NCI-H2107 treated with DMSO at 0.1 percent for 48 hours (cell line): ENCODE results near the gene ASPG.

Source experiments
- DNase-seq: peaks from one replicate; lab custom pipeline; 2025; ENCODE audit not compliant: unreplicated experiment; lab: John Stamatoyannopoulos, UW

Gene ASPG

GRCh38 chr14:104105071-104105821 is 19.7 kb downstream of the ASPG start:
- DNase-seq, result no peak

- DNase-seq, result no peak
Measured at GRCh38 chr14:104105822-104106470, 20.4 kb downstream of the ASPG start.

- DNase-seq, result no peak
Measured at GRCh38 chr14:104106471-104106991, 21.0 kb downstream of the ASPG start.

GRCh38 chr14:104107101-104107581 is 21.6 kb downstream of the ASPG start:
- no peak for DNase-seq

GRCh38 chr14:104107611-104108569 is 22.4 kb downstream of the ASPG start:
- no peak for DNase-seq

- no peak for DNase-seq
Measured at GRCh38 chr14:104108570-104109541, 23.4 kb downstream of the ASPG start.

- DNase-seq, result no peak
Measured at GRCh38 chr14:104109731-104110361, 24.3 kb downstream of the ASPG start.

- DNase-seq, result no peak
Measured at GRCh38 chr14:104110491-104111209, 25.1 kb downstream of the ASPG start.

GRCh38 chr14:104111301-104112112 is 26.0 kb downstream of the ASPG start:
- DNase-seq, result no peak

GRCh38 chr14:104112113-104112505 is 26.6 kb downstream of the ASPG start:
- no peak for DNase-seq

GRCh38 chr14:104112609-104113571 is 27.4 kb downstream of the ASPG start:
- no peak for DNase-seq

- no peak for DNase-seq
Measured at GRCh38 chr14:104113631-104114420, 28.3 kb downstream of the ASPG start.

GRCh38 chr14:104114421-104115130 is 29.1 kb downstream of the ASPG start:
- no peak for DNase-seq

GRCh38 chr14:104115131-104115600 is 29.7 kb downstream of the ASPG start:
- DNase-seq, result no peak

- DNase-seq, result no peak
Measured at GRCh38 chr14:104115691-104116287, 30.3 kb downstream of the ASPG start.
